Measurements from ENCODE around the gene DMRT2.

The DMRT2 gene

DNA sequence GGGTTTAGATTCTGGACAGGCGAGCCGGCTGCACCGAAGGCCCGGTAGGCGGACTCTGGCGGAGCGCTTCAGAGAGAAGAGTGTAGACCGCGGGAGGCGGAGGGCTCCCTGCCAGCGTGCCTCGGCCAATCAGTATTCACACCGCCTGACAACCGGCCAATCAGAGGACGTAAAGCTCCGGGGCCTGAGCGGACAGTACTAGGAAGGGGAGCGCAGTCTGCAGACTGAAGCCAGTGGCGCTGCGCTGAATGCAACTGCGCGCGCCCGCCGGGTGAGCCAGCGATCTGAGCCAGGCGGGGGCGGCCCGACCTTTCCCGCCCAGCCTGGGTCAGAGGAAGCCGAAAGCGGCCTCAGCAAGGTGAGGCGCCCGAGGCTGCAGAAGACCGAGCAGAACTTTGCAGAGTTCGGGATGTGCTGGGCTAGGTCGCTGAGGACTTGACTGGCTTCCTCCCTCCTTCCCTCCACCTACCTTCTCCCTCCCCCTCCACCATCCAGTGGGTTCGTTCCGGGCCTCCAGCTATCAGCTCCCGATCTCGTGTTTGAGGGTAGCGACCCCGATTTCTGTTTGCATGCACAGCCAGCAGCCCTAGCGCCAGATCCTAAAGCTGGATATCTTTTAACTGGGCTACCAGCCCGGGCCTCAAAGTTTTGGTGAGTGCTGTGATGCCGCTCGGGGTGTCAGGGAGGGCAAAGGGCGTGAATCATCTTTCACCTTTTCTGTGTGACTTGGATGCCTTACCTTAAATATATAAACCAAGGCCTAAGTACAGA lies at the start of gene DMRT2:
DMRT2 (plus strand) TSS at position 233 of the 771 bp plus-strand sequence. CDS start 1,257 bp downstream, outside the sequence.
- no peak for DNase-seq

DNA sequence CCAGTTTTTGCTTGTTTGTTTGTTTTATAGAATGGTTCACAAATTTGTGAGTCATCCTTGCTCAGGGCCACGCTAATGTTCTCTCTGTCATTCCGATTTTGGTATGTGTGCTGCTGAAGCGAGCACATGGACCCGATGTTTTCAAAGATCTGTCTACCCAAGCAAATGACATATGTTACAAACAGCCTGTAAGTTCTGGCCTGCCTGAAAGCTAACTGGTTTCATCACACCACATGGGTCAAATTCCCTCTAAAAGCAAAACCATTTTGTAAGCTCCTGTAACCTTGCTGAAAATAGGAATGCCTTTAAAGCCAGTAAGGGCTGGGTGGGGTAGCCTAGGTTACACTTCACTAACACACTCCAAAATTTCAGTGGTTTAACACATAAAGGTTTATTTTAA lies 48.3 kb upstream of the DMRT2 start:
- DNase-seq = no peak

DNA sequence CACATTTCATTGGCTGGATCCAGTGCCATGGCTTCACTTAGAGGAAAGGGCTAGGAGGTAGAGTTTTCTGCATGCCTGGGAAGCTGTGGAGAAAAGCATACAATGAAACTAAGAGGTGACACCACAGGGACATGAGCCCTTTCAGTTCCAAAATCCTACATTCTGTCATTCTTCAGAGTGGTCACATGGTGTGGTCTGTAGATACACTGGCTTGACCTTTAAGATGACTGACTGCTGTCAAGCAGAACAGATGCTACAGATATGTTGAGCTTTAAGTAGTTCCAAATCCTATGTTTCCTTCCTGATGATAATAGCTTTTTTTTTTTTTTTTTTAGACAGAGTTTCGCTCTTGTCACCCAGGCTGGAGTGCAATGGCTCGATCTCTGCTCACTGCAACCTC lies 47.5 kb upstream of the DMRT2 start:
- DNase-seq = no peak

DNA sequence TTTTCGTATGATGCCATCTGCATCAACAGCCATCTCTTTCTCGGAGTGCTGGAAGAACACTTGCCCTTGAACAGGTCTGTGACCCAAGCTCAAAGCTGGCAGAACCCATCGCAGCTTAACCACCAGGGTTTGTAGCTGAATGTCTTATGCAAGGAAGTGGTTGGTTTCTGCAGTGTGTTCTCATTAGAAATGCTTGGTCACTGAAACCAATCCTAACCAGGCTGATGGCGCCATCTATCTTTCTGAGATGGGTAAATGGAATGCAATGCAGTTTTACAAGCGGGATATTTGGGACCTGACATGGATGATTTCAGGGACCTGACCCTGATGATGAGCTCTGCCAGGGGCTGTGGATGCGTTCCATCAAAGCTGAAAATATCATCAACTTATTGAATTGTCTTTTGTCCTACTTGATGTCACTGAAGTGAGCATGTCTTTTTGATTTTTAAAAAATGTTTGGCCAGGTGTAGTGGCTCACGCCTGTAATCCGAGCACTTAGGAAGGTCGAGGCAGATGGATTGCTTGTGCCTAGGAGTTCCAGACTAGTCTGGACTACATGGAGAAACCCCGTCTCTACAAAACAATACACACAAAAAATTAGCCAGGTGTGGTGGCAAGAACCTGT lies 45.0 kb upstream of the DMRT2 start:
- peak; percentile 15 for DNase-seq

DNA sequence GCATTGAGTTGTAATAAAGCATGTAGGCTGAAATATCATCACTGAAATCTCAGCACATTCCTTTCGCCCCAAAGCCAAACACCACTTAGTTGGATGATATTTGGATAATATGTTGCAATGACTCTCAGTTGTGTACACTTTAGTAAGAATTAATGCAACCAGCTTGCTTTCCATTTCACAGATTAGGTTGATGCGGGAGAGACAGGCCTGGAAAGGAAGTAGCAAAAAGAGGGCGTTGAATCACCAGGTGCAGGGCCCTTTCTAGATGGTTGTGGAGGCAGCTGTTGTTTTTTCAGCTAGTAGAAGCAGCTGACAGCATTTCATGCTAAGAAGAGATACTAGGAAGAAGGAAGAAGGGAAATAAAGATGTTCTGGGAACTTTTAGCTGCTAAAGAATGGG lies 42.8 kb upstream of the DMRT2 start:
- DNase-seq = no peak

DNA sequence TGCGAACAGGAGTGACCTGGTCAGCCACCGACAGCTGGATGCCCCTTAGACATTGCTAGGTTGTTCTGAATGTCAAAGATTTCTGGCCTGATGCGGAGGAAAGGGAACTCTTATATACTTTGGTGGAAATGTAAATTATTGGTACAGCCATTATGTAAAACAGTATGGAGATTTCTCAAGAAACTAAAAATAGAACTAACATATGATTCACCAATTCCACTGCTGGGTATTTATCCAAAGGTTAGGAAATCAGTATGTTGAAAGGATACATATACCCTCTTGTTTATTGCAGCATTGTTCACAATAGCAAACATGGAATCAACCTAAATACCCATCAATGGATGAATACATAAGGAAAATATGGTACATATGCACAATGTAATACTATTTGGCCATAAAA lies 41.9 kb upstream of the DMRT2 start:
- no peak for DNase-seq

DNA sequence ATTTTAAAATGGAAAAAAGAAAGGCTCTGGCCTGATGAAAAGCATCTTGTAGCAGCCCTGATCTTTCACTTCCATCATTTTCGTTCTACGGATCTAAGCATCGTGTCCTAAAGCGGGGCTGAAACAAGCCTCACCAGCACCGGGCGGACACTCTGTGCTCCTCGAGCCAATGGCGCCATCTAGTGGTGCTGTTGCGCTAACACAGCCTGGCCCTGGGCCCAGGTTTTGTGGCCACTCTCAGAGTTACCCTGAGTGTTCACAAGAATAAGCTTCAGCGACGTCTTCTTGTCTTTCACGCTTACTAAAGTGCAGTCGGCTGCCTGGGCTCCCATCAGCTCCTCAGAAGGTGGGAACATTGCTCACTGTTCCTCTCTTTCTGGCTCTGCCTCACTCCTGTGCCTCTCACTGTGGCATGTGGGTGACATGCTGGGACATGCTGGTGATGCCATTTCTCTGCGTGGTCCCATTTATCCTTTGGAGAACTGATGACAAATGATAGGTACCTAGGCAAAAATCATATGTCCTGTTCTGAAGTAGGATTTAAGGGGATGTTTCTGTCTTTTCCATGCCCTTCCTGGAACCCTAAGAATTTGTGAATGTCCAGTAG lies 41.0 kb upstream of the DMRT2 start:
- peak; percentile 69 for DNase-seq

DNA sequence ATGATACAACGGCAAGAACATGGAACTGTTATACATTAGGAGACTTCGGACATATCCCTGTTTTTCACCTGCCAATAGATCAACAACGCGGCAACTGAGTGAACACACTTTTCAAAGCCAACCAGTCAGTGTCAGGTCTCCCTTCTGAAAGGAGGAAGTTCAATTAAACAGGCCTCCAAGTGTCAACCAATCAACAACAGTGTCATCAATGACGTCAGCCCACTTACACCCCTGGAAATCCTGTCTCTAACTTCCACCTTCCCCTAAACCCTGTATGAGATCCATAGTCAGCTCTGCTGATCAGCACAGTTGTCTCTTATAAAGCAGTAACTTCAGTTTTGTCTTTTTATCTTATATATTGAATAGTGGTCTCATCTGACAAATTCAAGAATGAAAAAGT lies 37.1 kb upstream of the DMRT2 start:
- DNase-seq = no peak

DNA sequence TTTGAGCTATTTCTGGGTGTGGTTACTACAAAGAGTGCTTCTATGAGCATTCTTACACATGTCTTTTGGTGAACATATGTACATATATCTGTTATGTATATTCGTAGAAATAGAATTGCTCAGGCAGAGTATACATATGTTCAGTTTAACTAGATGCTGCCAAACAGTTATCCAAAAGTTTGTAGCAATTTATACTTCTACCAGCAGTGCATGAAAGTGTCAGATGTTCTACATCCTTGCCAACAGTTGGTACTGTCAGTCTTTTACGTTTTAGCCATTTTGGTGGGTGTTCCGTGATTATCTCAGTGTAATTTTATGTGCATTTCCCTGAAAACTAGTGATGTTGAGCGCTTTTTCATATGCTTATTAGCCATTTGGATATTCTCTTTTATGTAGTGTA lies 35.9 kb upstream of the DMRT2 start:
- no peak for DNase-seq

DNA sequence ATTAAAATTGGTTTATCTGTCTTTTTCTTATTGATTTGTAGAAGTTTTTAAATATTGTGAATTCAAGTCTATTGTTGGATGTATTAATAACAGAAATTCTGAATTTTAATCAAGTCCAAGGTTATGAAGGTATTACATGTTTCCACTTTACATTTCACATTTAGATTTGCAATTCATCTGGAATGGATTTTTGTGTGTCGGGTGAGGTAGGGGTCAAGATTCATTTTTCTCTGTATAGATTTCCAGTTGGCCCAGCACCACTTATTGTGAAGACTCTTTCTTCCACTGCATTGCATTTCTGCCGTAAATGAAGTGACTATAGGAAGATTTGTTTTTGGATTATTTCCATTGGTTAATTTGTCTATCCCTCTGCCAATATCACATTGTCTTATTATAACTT lies 35.5 kb upstream of the DMRT2 start:
- DNase-seq = no peak

DNA sequence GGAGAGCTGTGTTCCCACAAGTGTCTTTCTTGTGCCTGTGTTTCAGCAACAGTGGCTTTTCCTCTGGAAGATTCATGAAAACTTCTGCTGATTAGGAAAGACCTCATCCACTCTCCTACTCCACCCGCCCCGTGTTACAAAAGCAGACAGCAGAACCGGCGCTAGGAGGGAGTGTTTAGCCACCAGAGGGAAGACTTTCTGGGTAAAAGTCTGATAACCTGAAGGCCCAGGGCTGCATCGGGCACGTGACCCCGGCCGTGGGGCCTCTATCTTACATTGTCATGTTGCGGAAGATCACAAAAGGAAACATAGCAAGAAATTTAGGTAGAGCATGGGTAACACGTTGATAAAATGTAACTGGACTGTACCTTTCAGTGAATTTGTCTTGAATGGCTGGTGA lies 32.0 kb upstream of the DMRT2 start:
- peak; percentile 24 for DNase-seq

DNA sequence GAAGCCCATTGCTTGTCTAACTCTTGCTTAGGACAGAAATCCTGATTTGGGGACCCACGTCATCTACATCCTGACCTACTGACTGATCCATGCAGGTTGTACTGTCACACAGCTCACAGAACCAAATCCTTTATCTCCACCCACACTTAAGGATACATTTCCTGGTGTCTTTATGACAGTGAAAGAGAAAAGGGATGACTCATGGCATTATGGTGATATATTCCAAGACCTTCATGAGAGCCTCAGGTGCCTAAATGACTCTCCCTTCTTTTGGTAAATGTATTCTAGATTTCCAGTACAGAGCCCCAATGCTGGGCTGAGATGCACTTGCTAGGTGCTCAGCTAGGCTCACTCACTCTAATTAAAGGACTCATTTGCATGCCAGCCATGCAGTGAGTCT lies 26.0 kb upstream of the DMRT2 start:
- DNase-seq = no peak

DNA sequence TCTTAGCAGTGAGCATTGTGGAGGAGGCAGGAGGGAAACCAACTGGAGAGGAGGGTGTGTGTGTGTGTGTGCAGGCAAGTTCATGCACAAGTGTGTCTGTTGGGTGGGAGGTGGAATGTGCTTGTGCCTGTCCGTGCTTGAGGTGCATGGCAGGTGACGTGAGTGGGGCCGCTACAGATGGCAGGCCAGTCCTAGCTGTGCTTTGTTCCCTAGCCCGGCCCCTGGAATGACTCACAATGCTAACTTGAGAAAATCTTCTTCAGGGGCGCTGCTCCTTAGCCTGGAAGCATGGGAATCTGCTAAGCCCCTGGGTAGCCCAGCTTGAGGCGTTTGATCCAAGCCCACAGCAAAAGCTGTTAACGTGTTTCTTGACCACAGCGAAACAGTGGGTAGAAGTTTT lies 25.0 kb upstream of the DMRT2 start:
- no peak for DNase-seq

DNA sequence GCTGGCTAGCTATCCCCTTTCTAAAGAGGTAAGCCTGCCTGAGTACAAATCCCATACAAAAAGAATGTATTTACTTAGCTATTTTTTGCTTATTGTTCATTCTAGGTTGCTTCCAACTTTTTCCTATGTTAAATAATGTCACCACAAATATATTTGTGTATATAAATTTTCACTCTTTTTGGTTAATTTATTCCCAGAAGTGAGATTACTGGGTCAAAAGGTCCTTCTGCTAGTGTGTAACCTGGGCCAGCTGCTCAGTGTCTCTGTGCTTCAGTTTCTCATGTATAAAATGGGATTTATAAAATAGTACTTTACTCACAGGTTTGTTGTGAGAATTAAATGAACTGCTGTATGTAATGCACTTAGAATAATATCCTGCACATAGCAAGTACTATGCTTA lies 23.9 kb upstream of the DMRT2 start:
- no peak for DNase-seq

DNA sequence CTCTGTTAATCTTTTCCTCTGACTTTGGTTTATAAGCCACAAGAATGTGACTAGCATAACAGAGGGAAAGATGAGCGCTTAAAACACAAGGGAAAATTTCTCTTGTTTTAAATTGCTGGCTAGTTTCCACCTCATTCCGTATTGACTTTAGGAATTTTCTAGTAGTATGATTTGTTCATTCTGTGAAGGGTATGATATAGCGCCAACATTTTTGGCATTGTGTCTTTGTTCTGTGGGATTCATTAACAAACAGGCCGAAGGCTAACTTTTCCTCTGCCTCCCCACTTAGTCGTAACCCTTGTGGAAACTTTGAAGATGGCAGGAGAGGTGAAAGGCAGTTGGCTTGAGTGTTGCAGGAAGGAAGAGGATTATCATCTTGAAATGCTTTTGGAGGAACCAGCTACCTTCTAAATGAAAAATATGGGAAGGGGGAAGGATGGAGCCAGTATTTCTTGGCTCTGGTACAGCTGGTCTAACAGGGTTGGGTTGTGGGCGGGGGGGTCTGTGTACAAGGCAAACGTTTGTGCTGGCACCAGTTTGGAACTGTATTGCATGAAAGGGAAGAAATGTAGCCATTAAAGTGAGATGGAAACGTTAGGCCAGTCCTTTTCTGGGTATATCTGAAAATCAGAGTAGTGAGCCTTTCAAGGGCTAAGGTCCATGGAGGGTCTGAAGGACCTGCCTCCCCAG lies 21.5 kb upstream of the DMRT2 start:
- DNase-seq = no peak

DNA sequence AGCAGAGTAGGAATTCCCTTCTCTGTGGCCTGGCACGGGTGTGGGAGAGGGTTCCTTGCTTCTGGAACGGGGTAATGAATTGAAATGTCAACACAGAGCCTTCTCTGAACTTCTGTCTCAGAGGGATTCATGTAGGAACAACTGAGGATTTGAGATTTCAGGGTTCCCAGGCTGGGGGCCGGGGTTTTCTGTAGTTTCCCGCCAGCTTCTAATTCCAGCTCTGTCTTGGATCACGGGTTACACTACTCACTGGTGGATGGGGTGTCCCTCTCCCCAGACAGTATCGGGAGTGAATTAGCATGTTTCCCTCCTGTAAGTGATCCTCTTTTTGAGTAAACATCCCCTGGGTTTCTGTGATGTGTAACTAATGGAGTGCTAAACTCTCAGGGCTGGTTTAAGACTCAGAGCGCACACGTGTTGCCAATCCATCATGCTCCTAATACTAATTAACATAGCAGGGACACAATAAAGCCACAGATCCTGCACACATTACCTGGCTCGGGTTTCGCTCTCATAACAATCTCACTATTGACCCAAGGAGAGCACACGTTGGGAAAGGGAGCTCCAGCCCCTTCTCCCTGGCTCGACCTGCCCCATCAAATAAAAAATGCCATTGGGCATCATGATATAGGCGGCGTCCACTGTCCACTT lies 18.1 kb upstream of the DMRT2 start:
- DNase-seq = no peak

DNA sequence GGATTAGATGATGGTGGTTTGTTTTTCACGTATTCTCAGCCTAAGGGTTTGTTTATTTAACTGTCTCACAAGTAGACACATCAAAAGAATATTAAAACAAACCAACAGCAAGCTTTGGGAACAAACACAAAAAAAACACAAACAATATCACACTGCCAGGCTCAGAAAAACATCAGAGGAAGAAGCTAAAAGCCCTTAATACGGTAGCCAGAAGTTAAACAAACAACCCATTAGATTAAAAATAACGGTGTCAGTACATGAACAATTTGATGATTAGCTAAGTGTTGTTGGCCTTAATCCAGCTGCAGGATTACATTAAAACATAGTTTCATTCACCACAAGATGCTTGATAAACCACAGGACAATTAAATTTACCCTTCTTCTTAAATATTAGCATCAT lies 15.9 kb upstream of the DMRT2 start:
- DNase-seq = no peak

DNA sequence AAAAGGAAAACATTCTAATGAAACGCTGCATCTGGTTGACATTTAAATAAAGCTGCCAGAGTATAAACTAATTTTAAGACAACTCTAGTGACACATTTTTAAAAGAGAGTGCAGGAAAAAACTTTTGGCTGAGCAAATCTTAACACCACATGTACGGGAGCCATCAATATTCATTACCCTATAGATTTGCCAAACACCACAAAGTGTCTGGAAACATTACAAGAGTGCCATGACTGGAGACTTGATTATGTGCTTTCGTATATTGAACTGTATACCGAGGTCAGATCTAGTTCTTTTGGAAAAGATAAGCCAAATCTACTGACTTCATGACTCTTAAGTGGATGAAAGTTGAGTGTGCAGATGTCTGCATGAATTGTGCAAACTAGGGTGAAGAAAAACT lies 10.6 kb upstream of the DMRT2 start:
- DNase-seq = no peak

DNA sequence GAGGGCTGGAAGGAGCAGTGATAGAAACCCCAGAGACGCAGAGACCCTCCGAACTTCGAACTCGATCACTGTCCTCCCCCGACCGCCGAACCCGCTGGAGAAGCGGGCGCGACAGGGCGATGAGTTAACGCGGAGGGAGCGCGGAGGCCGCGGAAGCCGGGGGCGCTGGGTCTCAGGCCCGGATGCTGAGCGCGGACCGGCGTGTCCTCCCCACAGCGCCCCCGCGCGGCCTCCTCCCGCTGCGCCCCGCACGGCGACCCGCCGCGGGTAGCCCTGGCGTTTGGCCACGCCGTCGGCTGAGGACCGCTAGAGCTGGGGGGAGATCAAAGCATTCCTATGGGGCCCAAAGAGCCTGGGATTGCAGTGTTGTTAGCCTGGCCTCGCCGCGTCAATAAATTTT lies 7.7 kb upstream of the DMRT2 start:
- DNase-seq = no peak

DNA sequence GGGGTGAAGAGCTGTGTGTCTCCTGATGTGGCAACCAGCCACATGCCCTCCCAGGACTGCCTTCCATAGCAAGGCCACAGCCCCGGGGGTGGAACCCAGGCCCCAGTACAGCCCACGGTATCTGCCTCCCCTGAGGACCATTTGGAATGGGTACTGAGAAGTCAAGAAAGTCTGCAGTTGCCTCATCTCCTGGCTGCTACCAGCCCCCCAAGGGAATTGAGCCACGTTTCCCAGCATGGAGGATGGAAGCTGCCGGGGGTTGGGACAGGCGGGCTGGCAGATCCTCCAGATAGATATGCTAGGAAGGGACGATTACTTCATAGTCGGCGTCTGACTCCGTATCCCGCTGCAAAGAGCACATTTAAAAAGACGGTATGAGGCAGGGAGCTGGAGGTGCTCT lies 5.5 kb upstream of the DMRT2 start:
- DNase-seq = no peak

DNA sequence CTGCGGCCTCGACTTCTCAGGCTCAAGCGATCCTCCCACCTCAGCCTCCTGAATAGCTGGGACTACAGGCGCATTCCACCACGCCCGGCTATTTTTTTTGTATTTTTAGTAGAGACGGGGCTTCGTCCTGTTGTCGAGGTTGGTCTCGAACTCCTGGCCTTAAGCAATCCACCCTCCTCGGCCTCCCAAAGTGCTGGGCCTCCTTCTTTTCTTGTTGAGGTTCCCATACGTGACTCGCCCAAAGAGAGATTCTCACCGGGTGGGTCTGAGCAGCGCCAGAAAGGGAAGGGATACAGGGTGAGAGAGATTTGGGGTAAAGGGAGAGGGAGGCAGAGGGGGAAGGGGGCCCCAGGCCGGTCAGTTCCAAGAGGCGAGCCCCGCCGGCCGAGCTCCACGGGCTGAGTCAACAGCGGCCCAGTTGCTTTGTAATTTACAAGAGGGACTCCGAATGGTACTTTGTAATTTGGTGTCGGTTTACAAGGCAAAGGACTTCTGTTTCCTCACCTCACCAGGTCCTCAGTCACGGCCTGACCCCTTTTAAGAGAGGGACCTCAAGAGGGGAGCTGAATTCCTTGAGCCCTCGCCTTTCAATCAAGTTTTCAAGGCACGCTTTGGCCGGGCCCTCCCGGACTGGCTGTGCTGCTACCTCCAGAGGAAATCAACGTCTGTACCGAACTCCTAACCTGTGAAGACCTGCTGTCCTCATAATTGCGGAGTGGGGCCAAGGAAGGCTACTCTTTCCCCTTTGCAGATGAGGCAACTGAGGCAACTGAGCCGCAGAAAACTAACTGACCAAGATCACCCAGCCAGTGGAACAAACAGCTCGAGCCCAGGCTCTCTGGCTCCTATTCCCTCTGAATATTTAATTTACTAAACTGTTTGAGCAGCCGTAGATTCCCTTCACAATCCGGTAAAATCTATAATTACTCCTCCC lies 3.3 kb upstream of the DMRT2 start:
- DNase-seq = no peak

DNA sequence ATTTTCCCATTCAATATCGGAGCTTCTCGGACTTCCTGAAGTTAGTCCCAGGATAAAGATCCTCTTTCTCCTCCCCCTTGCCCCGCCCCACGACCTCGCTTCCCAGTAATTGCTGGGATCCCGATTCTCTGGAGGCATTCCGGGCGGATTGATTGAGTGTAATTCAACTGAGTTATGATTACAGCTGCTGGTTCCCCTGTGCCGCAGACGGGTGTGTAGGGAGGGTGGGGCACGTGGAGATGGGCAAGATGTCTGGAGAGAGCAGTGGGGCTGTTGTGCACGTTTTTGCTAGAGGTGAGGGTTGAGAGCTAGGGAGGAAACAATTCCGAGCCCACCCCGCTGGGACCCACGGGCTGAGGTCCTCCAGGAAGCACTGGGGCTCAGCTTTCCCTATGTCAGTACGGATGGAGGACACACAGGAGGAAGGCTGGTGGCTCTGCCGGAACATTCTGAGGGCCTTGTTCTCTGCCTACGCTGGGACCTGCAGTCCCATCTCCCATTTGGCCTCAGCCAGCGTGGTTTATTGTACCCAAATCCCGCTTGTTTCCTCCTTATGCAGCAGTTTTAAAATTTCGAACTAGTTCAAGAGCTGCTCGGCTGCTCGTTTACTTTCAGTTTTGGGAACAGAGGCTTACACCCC lies 2.4 kb upstream of the DMRT2 start:
- DNase-seq = no peak

Data from CD4-positive, alpha-beta T cell treated with Interleukin-10 for 1 hour (primary cell).